Natural killer cell (primary cell): ENCODE results near the gene SAMD8. TPM values are rescaled to one million over a fixed set of nuclear protein-coding genes. Genes with fewer than 3 reads are reported as not detected.
"Not testable (repeated sequence)": the region's sequence is repeated elsewhere in the genome, so short reads cannot be mapped to it uniquely, and the experiment has no call there.

Source experiments
- ATAC-seq, 3 donors: fragments of 150-1000 bp in 2 of 3; fragments of 200-7000 bp in 1 of 3; cut with Tn5 transposase; 1 replicate in 1 of 3; 2 replicates in 2 of 3; pipeline ENCODE4 v1.10.0; 2021; ENCODE audit warnings: mild to moderate bottlenecking in 2 of 3, moderate library complexity in 2 of 3
- DNase-seq, 2 donors: peaks; one replicate each; pipeline versions ENCODE4 v3.0.0 to v3.0.0-alpha.2; 2013 to 2021; ENCODE audit warnings: mixed read lengths in 1 of 2
- H3K27ac ChIP-seq: one replicate; pipeline ENCODE4 v1.5.1; 2013; ENCODE audit warnings: mild to moderate bottlenecking, low read length
- H3K27me3 ChIP-seq: one replicate; pipeline ENCODE4 v1.6.1; 2013; ENCODE audit warnings: low read length; ENCODE audit not compliant: control insufficient read depth, insufficient read depth
- H3K36me3 ChIP-seq: one replicate; pipeline ENCODE4 v1.6.1; 2013; ENCODE audit warnings: low read length; ENCODE audit not compliant: control insufficient read depth, insufficient read depth
- H3K4me1 ChIP-seq: one replicate; pipeline ENCODE4 v1.6.1; 2013; ENCODE audit warnings: low read length; ENCODE audit not compliant: control insufficient read depth, insufficient read depth
- H3K4me3 ChIP-seq: one replicate; pipeline ENCODE4 v1.5.1; 2013; ENCODE audit warnings: low read length
- H3K9me3 ChIP-seq: one replicate; pipeline ENCODE4 v1.6.1; 2013; ENCODE audit warnings: low read length; ENCODE audit not compliant: control insufficient read depth, insufficient read depth
- H3K27ac Mint-ChIP-seq, 2 donors: one replicate each; pipeline ENCODE4 v1.8.0; 2022; ENCODE audit warnings: mild to moderate bottlenecking in 2 of 2, mixed read lengths in 2 of 2, moderate library complexity in 1 of 2
- H3K27me3 Mint-ChIP-seq, 2 donors: one replicate each; pipeline ENCODE4 v1.8.0; 2022; ENCODE audit warnings: low read depth in 2 of 2, mixed read lengths in 2 of 2
- H3K36me3 Mint-ChIP-seq: one replicate; pipeline ENCODE4 v1.8.0; 2022; ENCODE audit warnings: mixed read lengths
- H3K4me1 Mint-ChIP-seq, 2 donors: one replicate each; pipeline ENCODE4 v1.8.0; 2022; ENCODE audit warnings: mixed read lengths in 2 of 2
- H3K4me3 Mint-ChIP-seq: one replicate; pipeline ENCODE4 v1.8.0; 2022; ENCODE audit warnings: mild to moderate bottlenecking, moderate library complexity, mixed read lengths
- H3K9me3 Mint-ChIP-seq, 2 donors: one replicate each; pipeline ENCODE4 v1.8.0; 2022; ENCODE audit warnings: mixed read lengths in 2 of 2
- CTCF ChIP-seq: fragments of 200-600 bp; IDR thresholded peaks from one replicate; pipeline ENCODE4 v1.8.0; 2022; ENCODE audit warnings: antibody characterized with exemption
- WGBS: methylation state at CpG from one replicate; pipeline ENCODE4 v1.1.7; 2013; ENCODE audit warnings: missing lambda C conversion rate; ENCODE audit not compliant: insufficient coverage; 5-methylcytosine and 5-hydroxymethylcytosine counted together
- intact Hi-C: fragments of 100-400 bp; cut with micrococcal nuclease; formaldehyde crosslinking; loops from one replicate; pipeline ENCODE4 v1.14.2; 2022
- total RNA-seq, 4 donors: library from RNA; stranded (reverse); fragments of 120-200 nt in 1 of 4; gene quantifications; one replicate each; pipeline versions ENCODE4 v1.2.3 to v1.2.4, GENCODE V29; 2013 to 2022

SAMD8 gene
- total RNA-seq, 3 donors from 2014 or later (not counting 1 experiment from before 2014, with no cell fraction given): 26.6 to 30.9 (median 29.6) TPM

GRCh38 chr10:75187961-75188426 is 76.5 kb downstream of the SAMD8 start:
- peak overlapping the region; percentile 67 for H3K27ac ChIP-seq
- H3K4me3 Mint-ChIP-seq: peak overlapping the region; percentile 31

GRCh38 chr10:75188522-75188921 is 77.1 kb downstream of the SAMD8 start:
- intact Hi-C loops: loop anchor here (1.0 to 10.0 kb wide), 4 partner anchors 22 to 74 kb away; partner anchors contain the start of genes SAMD8 and VDAC2
- H3K4me1 Mint-ChIP-seq, H3K36me3 ChIP-seq, DNase-seq, H3K9me3 ChIP-seq, H3K27me3 ChIP-seq, H3K36me3 Mint-ChIP-seq, H3K27me3 Mint-ChIP-seq, ATAC-seq, H3K4me3 Mint-ChIP-seq, H3K9me3 Mint-ChIP-seq, H3K4me3 ChIP-seq: not testable (repeated sequence)
- WGBS: 94% methylated on average over 9 of the region's 9 CpGs
- H3K27ac Mint-ChIP-seq: peak overlapping the region; percentile 70 to 75
- peaks cover 15% of the 10 kb centered on the region for H3K4me1 ChIP-seq
- peak overlapping the region; percentile 67 for H3K27ac ChIP-seq

More at GRCh38 chr10:75187961-75188426, 76.5 kb downstream of the SAMD8 start:
- Histone ChIP-seq H3K4me1 (peaks cover 15% of the 10 kb centered on the region), H3K27me3 (no peaks in the 10 kb centered on the region), H3K9me3 (no peaks in the 10 kb centered on the region), H3K4me3 (no peak overlapping the region), H3K36me3 (no peaks in the 10 kb centered on the region)
- peak; percentile 77 for TF ChIP-seq CTCF
- WGBS: 55% methylated on average over 2 of the region's 3 CpGs
- intact Hi-C loops: loop anchor here (1.0 to 10.0 kb wide), 4 partner anchors 23 to 73 kb away; partner anchors contain the start of genes SAMD8 and VDAC2
- ATAC-seq (peak; percentile 95 to 97 (median 97)), DNase-seq (peak; percentile 55 to 90)
- Mint-ChIP-seq H3K36me3 (no peaks in the 10 kb centered on the region), H3K27ac (peak overlapping the region; percentile 70 to 75), H3K27me3 (no peaks in the 10 kb centered on the region), H3K9me3 (no peaks in the 10 kb centered on the region), H3K4me1 (peaks cover 5 to 8% of the 10 kb centered on the region in 2 donors)

- intact Hi-C loops: loop anchor here (2.0 to 10.0 kb wide), 2 partner anchors 21 to 75 kb away; partner anchors contain the start of genes SAMD8 and VDAC2
- TF ChIP-seq CTCF: no peak
- Mint-ChIP-seq H3K27ac (peak overlapping the region in 1 of 2 donors; percentile 33), H3K36me3 (no peaks in the 10 kb centered on the region), H3K4me3 (no peak overlapping the region), H3K27me3 (no peaks in the 10 kb centered on the region), H3K4me1 (peaks cover 5 to 8% of the 10 kb centered on the region in 2 donors), H3K9me3 (no peaks in the 10 kb centered on the region)
- Histone ChIP-seq H3K4me3 (no peak overlapping the region), H3K9me3 (no peaks in the 10 kb centered on the region), H3K4me1 (peaks cover 15% of the 10 kb centered on the region), H3K36me3 (no peaks in the 10 kb centered on the region), H3K27me3 (no peaks in the 10 kb centered on the region), H3K27ac (no peak overlapping the region)
- 97% methylated on average over 12 of the region's 12 CpGs for WGBS
- DNase-seq (no peak), ATAC-seq (no peak)
These were observed 78.0 kb downstream of the SAMD8 start for GRCh38 chr10:75189266-75190096.

- Histone ChIP-seq H3K27ac (no peak overlapping the region), H3K4me1 (peaks cover 15% of the 10 kb centered on the region), H3K9me3 (no peaks in the 10 kb centered on the region), H3K27me3 (no peaks in the 10 kb centered on the region), H3K4me3 (no peak overlapping the region), H3K36me3 (no peaks in the 10 kb centered on the region)
- Mint-ChIP-seq H3K27ac (no peak overlapping the region), H3K4me3 (no peak overlapping the region), H3K4me1 (peaks cover 5 to 8% of the 10 kb centered on the region in 2 donors), H3K9me3 (no peaks in the 10 kb centered on the region), H3K27me3 (no peaks in the 10 kb centered on the region), H3K36me3 (no peaks in the 10 kb centered on the region)
- ATAC-seq (no peak), DNase-seq (no peak)
- WGBS: 88% methylated on average over 9 of the region's 10 CpGs
- TF ChIP-seq CTCF: no peak
- intact Hi-C loops: no loop called here
These were observed 80.5 kb downstream of the SAMD8 start for GRCh38 chr10:75191821-75192568.

GRCh38 chr10:75194625-75195024 is 83.2 kb downstream of the SAMD8 start:
- H3K9me3 ChIP-seq, DNase-seq, H3K27ac ChIP-seq, H3K27me3 Mint-ChIP-seq, H3K4me3 Mint-ChIP-seq, H3K4me3 ChIP-seq, H3K27ac Mint-ChIP-seq, H3K36me3 ChIP-seq, H3K9me3 Mint-ChIP-seq, H3K36me3 Mint-ChIP-seq, H3K4me1 Mint-ChIP-seq, ATAC-seq, intact Hi-C loops, H3K27me3 ChIP-seq, H3K4me1 ChIP-seq: not testable (repeated sequence)
- 93% methylated on average over 3 of the region's 4 CpGs for WGBS
